ENCODE data around the gene CAST. TPM values are rescaled to one million over a fixed set of nuclear protein-coding genes. Genes with fewer than 3 reads are reported as not detected.
"Not testable (repeated sequence)": the region's sequence is repeated elsewhere in the genome, so short reads cannot be mapped to it uniquely, and the experiment has no call there.

CAST gene
- total RNA-seq (2014; rRNA removed; shearing (Covaris generic)), result 35.6 and 37.2 TPM in 2 replicates

GRCh38 chr5:96661855-96662724 is at the start of gene CAST:
Gene CAST, plus strand, starts transcription at chr5:96662376. Its CDS starts 47 bp downstream, at chr5:96662423.
- DNase-seq (ENCODE audit: low spot score), result peak; percentile 65

GRCh38 chr5:96614110-96614691 is 48.0 kb upstream of the CAST start:
- peak; percentile 94 for DNase-seq (ENCODE audit: low spot score)

- DNase-seq (ENCODE audit: low spot score), result no peak
Observed at GRCh38 chr5:96615223-96615622, 47.0 kb upstream of the CAST start.

- no peak for DNase-seq (ENCODE audit: low spot score)
Observed at GRCh38 chr5:96616801-96617200, 45.4 kb upstream of the CAST start.

GRCh38 chr5:96618311-96619016 is 43.7 kb upstream of the CAST start:
- not testable (repeated sequence) for DNase-seq (ENCODE audit: low spot score)

- no peak for DNase-seq (ENCODE audit: low spot score)
Observed at GRCh38 chr5:96619946-96620345, 42.2 kb upstream of the CAST start.

- no peak for DNase-seq (ENCODE audit: low spot score)
Observed at GRCh38 chr5:96624596-96624995, 37.6 kb upstream of the CAST start.

- no peak for DNase-seq (ENCODE audit: low spot score)
Observed at GRCh38 chr5:96625365-96625764, 36.8 kb upstream of the CAST start.

- no peak for DNase-seq (ENCODE audit: low spot score)
Observed at GRCh38 chr5:96626956-96627355, 35.2 kb upstream of the CAST start.

- DNase-seq (ENCODE audit: low spot score), result no peak
Observed at GRCh38 chr5:96627792-96628398, 34.3 kb upstream of the CAST start.

GRCh38 chr5:96628406-96628805 is 33.8 kb upstream of the CAST start:
- DNase-seq (ENCODE audit: low spot score), result no peak

- peak; percentile 44 for DNase-seq (ENCODE audit: low spot score)
Observed at GRCh38 chr5:96629774-96630173, 32.4 kb upstream of the CAST start.

GRCh38 chr5:96633820-96634219 is 28.4 kb upstream of the CAST start:
- no peak for DNase-seq (ENCODE audit: low spot score)

- DNase-seq (ENCODE audit: low spot score), result no peak
Observed at GRCh38 chr5:96634881-96635280, 27.3 kb upstream of the CAST start.

GRCh38 chr5:96636046-96636445 is 26.1 kb upstream of the CAST start:
- no peak for DNase-seq (ENCODE audit: low spot score)

- no peak for DNase-seq (ENCODE audit: low spot score)
Observed at GRCh38 chr5:96636594-96636993, 25.6 kb upstream of the CAST start.

- DNase-seq (ENCODE audit: low spot score), result no peak
Observed at GRCh38 chr5:96637196-96637595, 25.0 kb upstream of the CAST start.

GRCh38 chr5:96638561-96638960 is 23.6 kb upstream of the CAST start:
- DNase-seq (ENCODE audit: low spot score), result no peak

GRCh38 chr5:96640696-96641095 is 21.5 kb upstream of the CAST start:
- DNase-seq (ENCODE audit: low spot score), result no peak

- no peak for DNase-seq (ENCODE audit: low spot score)
Observed at GRCh38 chr5:96641368-96642280, 20.6 kb upstream of the CAST start.

- no peak for DNase-seq (ENCODE audit: low spot score)
Observed at GRCh38 chr5:96642281-96642640, 19.9 kb upstream of the CAST start.

All from HT-29 (cell line).